ENCODE measurements around the gene C3orf80.
"Not testable (repeated sequence)": the region's sequence is repeated elsewhere in the genome, so short reads cannot be mapped to it uniquely, and the experiment has no call there.

C3orf80 gene

DNA sequence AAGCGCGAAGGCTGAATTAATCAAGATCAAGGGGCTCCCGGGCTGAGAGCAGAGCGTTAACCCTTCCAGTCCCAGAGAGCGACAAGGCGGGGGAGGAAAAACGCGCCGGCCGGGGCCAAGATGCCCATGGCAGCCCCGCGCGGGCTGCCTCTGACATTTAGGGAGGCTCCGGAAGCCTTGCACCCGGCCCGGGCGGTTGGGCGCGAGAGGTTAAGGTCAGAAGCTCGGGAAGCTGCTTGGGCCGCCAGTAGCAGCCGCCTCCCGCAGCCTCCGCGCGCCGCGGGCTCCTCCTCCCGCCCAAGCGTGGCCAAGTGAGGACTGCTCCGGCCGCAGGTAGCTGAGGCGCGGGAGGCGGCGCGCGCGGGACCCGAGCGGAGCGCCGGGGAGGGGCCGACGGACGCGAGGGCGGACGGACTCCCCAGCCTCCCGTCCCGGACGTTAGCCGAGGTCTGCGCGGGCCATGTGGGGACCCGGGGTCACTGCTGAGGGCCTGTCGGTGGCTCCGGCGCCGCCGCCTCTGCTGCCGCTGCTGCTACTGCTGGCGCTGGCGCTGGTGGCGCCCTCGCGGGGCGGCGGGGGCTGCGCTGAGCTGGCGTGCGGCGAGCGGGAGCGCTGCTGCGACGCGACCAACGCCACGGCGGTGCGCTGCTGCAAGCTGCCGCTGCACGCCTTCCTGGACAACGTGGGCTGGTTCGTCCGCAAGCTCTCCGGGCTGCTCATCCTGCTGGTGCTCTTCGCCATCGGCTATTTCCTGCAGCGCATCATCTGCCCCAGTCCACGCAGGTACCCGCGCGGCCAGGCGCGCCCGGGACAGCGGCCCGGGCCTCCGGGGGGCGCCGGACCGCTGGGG is at the start of gene C3orf80:
Gene C3orf80 (plus strand): TSS at position 247 of the 850 bp plus-strand sequence. CDS start 214 bp downstream, at position 461.
- DNase-seq (ENCODE audit: low read depth in 3 of 3): peak; percentile 7 to 36 (median 21)

DNA sequence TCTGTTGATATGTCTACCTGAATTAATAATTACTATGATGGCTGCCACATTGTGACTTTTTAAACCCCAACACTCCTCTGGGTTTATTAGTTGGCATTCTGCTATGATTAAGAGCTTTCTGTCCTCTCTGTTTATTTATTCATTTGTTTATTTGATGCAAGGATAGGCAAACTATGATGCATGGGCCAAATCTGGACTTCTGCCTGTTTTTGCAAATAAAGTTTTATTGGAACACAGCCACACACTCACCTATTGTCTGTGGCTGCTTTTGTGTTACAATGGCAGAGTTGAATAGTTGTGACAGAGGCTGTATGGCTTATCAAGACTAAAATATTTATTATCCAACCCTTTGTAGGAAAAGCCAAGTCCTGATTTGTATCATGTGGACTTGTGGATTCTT is 48.3 kb upstream of the C3orf80 start:
- no peak for DNase-seq (ENCODE audit: low read depth in 3 of 3)

DNA sequence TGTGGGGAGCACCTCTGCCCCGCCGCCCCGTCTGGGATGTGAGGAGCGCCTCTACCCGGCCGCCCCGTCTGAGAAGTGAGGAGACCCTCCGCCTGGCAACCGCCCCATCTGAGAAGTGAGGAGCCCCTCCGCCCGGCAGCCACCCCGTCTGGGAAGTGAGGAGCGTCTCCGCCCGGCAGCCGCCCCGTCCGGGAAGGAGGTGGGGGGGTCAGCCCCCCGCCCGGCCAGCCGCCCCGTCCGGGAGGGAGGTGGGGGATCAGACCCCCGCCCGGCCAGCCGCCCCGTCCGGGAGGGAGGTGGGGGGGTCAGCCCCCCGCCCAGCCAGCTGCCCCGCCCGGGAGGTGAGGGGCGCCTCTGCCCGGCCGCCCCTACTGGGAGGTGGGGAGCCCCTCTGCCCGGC is 46.6 kb upstream of the C3orf80 start:
- not testable (repeated sequence) for DNase-seq (ENCODE audit: low read depth in 3 of 3)

DNA sequence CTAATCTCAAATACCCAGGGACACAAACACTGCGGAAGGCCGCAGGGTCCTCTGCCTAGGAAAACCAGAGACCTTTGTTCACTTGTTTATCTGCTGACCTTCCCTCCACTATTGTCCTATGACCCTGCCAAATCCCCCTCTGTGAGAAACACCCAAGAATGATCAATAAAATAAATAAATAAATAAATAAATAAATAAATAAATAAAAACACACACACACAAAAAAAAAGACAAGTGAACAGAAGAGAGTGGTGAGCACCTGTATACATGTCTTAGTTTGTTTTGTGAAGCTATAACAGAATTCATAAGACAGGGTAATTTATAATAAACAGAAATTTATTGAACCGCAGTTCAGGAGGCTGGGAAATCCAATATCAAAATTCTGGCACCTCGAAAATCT is 45.8 kb upstream of the C3orf80 start:
- not testable (repeated sequence) for DNase-seq (ENCODE audit: low read depth in 3 of 3)

DNA sequence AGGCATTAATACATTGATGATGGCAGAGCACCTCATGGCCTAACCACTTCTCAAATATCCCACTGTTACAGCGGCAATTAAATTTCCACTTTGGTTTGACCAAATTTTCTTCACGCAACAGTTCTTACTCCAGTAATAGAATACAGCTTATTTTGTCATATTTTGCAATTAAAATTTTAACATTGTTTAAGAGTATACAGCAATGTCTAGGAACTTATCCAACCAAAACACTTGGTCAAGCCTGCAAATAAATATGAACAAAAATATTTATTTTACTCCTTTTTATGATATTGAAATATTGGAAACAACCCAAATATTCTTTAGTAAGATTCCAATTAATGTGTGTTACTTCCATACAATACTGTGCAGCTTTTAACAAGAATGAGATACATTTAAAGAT is 45.3 kb upstream of the C3orf80 start:
- DNase-seq (ENCODE audit: low read depth in 3 of 3): no peak

DNA sequence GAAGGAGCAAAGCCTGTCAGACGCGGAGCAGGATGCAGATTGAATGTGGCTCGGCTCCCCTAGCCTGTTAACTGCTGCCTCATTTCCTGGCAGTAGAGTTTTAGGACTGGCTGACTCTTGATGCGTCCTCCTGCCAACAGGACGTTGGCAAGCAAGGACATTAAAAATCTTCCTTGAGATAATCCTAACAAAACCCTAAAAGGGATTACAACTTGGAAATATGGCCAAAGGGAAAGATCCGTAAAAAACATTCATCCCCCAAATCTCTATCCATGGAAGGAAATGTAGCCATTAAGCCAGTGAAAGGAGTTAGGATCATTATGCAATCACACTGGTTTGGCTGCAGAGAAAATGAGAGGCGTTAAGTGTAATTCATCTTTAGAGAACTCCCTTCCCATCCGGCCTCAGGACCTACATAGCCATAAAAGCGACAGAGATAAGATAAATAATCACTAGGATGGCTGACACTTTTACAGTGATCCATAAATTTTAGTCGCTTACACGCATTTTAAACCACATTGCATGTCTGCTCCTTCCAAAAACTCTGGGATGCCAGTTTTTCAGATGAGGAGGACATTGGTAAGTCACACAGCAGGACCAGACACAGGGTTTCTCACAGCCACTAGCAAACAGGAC is 44.5 kb upstream of the C3orf80 start:
- no peak for DNase-seq (ENCODE audit: low read depth in 3 of 3)

DNA sequence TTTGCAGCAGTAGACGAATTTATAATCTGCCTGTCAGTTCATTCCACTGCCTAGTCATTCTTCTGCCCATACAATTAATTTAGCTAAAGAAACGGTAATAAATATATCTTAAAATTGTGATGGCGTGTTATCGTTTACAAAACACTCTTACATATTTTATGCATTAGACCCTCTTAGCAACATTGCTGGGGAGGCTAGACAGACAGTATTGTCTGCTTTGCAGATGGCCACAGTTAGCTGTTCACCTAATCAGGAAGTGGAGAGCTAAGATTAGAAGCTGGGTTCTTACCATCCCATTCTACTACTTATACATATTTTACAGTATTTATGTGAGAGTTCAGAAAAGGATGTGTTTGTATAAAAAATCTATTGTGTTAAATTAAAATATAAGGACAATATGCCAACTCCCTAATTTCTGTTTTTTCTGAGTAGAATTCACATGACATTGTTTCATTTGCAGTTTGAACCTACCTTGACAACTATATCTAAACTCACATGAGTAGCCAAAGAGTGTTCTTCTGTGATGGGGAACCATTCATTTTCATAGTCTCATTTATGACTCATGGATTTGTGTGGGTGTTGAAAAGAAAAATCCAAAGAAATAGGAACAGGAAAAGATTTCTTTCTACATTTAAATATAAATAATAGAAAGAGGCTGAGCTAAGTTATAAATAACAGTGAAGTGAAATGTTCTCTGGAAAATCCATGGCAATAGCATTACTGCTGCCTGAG is 41.7 kb upstream of the C3orf80 start:
- no peak for DNase-seq (ENCODE audit: low read depth in 3 of 3)

DNA sequence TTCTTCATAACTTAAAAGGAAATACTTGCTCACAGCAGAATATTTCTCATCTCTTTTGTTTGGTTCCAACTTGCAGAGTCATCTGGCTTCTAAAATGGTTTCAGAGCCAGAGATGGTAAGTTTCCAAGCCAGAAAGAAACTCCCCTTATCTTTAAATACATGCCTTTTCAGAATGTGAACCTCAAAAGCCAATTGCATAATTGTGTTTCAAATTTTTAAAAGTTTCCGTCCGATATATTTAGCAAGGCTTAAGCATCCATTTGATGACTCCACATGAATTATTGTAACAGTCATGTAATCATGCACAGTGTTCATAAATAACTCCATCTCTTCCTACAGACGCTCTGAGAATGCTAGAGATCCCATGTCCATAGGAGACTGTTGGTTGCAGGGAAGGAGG is 40.6 kb upstream of the C3orf80 start:
- DNase-seq (ENCODE audit: low read depth in 3 of 3): no peak

DNA sequence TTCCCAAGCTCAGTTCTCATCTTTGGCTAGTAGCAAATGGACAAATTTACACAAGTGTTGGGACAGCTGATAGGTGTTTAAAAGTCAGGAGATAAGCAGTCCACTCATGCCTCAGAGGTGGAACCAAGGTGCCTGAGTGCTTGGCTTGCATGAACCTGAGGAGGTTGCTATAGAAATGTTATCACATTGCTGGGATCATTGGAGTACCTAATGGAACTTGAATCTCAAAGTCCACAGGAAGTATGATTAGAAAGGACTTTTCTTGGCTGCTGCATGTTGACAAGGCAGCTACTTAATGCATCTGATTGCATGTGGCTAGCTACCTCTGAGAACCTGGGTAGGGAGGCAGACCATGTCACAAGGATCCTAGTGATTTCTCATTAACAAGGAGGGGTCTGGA is 39.5 kb upstream of the C3orf80 start:
- DNase-seq (ENCODE audit: low read depth in 3 of 3): no peak

DNA sequence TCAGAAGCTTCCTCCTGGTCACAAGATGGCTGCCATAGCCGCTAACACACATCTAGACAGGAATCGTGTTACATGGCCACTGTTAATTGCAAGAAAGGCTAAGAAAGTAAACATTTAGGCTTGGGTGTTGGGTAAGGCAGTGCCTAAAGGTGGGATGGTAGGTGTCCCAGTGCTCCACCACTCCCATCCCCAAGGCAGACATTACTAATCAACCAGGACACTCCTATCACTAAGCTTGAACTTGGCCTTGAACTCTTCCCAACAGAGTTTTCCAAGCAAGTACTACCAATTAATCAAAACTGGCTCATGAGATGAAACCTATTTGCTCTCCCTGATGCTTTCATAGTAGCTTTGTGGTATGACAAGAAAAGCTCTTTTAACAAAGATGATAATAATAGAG is 37.9 kb upstream of the C3orf80 start:
- no peak for DNase-seq (ENCODE audit: low read depth in 3 of 3)

DNA sequence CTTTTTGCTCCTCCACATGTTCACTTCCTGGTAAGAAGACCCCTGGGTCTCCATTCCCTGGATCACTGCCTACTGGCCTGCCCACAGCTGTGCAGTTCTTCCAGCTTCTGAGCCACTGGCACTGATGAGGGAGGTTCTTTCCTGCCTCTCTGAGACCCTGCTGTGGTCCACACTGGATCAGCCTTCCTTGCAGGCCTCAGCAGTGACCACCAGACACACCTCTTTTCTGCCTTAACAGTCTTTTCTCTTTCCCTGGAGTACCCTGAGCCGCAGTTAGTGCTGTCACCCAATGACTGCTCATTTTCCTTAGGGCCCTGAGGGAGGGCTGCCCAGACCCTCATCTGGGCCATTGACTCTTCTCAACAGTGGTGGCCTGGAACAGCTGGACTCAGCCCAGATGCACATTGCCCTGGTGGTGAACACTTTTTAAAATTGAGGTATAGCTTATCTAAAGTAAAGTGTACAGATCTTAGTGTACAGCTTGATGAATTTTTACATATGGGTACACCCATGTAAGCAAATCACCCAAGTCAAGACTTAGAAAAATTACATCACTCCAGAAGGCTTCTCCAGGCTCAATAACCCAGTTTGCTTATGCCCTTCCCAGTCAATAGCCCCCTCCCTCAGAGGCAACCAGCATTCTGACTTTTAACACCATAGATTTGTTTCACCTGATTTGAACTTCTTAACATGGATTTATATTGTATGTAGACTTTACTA is 32.8 kb upstream of the C3orf80 start:
- no peak for DNase-seq (ENCODE audit: low read depth in 3 of 3)

DNA sequence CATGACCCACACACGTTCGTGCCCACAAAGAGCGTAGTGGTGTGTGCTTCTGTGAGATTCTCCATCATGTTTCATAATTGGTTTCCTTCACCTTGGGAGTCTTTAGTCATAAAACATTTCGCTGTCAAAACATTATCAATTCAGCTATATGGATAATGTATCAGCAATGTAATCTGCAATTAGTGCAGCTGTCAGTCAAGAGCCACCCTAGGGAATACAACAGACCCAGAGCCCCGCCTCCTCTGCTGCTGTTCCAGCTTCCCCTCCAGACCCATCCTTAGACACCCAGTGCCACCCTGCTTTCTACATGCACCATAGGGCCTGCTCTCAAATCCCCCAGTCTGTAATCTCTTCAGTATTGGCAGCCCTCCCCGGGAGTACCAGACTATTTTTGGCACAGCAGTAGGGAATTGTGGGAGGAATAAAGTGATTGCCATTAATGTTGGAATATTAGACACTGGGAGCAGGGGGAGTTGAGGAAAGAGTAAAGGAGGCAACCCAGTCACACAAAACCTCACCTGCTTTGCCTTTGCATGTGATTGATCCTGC is 31.5 kb upstream of the C3orf80 start:
- DNase-seq (ENCODE audit: low read depth in 3 of 3): no peak

DNA sequence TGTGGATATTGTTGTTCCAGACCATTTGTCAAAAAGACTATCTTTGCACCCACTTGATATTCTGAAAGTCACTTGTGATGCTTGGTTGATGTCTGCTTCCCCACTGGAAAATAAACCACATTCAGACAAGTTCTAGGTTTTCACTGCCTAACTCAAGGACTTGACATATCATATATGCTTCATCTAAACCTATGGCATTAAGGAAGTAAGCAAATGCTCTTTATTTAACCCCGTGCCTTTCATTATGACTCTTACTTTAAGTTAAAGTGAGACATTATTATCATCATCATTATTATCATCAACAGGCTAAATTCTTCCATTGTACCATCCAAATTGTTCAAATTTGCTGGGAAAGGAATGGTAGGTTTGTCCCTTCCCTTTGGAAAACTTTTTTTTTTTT is 30.8 kb upstream of the C3orf80 start:
- DNase-seq (ENCODE audit: low read depth in 3 of 3): no peak

DNA sequence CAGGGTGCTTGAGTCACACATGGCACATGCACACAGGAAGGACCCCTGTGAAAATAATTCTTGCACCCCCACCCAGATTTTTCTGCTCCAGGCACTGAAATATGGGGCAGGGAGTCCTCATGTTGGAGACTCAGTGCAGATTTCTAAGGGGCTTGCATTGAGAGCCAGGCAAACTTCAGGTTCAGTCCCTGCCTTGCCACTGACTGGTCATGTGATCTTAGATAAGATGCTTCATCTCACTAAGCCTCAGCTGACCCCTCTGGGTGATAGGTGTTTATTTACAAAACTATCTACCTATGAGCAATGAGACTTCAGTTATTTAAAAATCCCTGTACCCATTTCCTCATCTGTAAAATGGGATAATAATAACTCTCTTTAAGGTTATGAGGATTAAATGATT is 30.1 kb upstream of the C3orf80 start:
- DNase-seq (ENCODE audit: low read depth in 3 of 3): no peak

DNA sequence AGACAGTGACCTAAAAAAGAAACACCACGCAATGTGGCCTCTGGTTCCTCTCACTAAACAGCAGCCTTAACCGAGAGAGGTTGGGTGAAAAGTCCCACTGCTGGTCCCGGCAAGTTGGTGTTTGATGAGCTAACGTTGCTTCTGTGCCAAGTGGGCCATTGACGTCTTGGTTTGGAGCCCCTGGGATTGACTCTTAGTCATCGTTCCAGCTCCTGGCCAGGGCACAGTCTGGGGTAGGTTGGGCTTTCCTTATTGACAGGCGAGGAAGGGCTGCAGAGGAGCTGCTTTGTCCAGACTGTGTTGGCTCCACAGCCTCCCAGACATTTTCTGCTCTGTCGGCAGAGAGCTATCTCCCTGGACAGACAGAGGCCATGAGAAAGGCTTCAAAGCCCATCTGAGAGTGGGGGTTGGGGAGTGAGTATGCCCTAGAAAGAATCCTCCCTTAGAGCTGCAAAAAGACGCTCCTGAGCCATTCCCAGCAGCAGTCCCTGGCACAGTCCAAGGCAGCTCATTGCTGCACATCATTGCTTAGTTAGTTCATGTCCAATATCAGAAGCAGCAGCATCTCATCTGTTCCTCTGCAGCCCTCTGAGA is 28.6 kb upstream of the C3orf80 start:
- no peak for DNase-seq (ENCODE audit: low read depth in 3 of 3)

DNA sequence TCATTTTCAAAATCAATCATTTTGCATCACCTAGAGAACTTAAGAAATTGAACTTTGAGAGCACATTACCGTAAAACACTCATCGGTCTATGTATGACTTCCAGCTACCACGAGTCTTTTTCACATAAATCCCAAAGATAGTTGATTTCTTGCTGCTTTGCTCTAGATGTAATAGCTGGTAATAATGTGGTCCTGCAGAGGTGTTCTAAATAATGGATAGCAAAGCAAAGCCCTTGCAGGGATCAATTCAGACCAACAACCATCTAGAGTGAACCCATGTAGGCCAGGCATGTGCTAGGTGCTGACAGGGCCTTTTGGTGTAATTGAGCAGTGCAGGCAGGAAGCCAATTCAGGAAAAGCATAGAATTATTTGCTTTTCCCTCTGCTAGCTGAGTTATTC is 26.1 kb upstream of the C3orf80 start:
- no peak for DNase-seq (ENCODE audit: low read depth in 3 of 3)

DNA sequence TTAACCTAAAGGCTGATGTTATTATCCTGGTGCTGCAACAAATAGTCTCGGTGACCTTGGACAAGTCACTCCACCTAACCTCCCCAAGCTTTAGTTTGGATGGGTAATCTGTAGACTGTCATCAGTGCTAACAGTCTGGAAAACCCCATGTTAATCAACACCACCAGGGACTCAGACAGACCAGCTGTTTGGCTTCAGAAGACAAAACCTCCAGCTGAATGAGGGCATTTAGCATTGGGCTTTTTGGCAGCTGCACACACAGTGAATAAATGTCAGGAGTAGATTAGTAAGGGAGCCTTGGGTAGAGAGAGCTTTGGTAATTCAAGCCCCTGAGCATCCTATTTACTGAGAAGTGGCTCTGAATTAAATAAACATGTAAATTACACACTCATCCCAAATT is 24.9 kb upstream of the C3orf80 start:
- no peak for DNase-seq (ENCODE audit: low read depth in 3 of 3)

DNA sequence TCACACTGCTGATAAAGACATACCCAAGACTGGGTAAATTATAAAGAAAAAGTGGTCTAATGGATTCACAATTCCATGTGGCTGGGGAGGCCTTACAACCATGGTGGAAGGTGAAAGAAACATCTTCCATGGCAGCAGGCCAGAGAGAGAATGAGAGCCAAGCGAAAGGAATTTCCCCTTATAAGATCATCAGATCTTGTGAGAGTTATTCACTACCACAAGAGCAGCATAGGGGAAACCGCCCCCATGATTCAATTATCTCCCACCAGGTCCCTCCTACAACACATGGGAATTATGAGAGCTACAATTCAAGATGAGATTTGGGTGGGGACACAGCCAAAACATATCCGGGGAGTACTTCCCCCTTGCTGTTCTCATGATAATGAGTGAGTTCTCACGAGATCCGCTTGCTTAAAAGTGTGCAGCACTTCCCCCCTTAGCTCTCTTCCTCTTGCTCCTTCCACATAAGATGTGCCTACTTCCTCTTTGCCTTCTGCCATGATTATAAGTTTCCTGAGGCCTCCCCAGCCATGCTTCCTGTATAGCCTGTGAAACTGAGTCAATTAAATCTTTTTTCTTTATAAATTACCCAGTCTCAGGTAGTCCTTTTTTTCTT is 20.7 kb upstream of the C3orf80 start:
- not testable (repeated sequence) for DNase-seq (ENCODE audit: low read depth in 3 of 3)

DNA sequence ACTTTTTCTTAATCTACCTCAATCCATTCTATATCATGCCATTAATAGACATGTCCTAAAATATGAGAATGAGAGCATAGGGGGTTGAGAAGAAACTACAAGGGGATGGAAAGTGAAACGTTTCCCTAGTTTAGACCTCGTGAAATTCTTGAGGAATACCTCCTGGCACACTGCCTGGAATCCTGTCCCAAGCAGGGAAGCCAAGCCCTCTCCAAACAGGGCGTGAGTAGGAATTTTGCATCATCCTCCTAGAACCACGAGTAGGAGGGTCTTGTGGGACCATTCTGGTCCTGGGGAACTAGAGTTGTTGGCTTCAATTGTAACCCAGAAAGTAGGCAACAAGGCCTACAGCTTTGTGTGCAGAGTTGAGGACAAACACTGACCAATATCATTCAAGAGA is 19.6 kb upstream of the C3orf80 start:
- DNase-seq (ENCODE audit: low read depth in 3 of 3): no peak

DNA sequence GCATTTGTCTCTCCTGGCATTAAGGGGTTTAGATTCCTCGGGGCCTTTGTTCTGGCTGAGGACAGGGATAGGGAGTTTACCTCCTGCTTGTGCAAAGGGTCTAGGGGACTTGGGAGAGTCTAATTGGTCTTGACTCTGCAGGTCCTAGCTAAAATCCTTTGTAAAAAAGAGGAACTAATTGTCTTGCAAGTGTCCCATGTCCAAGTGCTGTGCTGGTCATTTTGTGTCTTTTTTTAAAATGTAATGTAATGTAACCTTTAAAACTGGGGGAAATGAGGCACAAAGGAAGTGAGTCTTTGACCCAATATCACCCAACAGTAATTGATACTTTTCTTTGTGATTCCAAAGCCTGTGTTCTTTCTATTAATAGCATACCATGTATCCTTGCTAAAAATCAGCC is 14.9 kb upstream of the C3orf80 start:
- DNase-seq (ENCODE audit: low read depth in 3 of 3): no peak

DNA sequence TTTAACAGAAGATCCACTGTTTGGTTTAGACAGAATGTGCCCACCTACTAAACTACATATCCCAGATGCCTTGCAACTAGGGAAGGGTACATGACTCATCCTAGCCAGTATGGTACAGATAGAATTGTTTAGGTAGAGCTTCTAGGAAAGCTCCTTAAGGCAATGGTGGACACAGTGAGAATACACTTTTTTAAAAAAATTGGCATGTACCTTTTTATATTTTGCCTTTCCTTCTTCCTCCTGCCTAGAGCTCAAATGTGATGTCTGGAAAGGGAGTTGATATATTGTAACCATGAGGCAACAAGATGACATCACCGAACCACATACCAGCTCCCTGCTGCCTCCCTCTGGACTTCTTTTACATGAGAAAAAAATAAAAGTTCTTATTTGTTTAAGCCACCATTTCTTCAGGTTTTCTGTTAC is 14.4 kb upstream of the C3orf80 start:
- no peak for DNase-seq (ENCODE audit: low read depth in 3 of 3)

All from stimulated activated CD4-positive, alpha-beta T cell treated with anti-CD3 and anti-CD28 coated beads, TNF-alpha, amount 100 ng/mL, for 48 hours (primary cell).